ENCODE measurements around the gene GNG7.
"Not testable (repeated sequence)": the region's sequence is repeated elsewhere in the genome, so short reads cannot be mapped to it uniquely, and the experiment has no call there.

Gene GNG7

DNA sequence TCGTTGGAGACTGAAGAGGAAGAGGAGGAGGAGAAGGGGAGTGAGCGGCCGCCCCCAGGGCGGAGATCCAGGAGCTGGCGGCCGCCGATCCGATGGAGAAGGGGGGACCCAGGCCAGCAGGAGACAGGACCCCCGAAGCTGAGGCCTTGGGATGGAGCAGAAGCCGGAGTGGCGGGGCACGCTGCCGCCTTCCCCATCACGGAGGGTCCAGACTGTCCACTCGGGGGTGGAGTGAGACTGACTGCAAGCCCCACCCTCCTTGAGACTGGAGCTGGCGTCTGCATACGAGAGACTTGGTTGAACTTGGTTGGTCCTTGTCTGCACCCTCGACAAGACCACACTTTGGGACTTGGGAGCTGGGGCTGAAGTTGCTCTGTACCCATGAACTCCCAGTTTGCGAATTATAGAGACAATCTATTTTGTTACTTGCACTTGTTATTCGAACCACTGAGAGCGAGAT is 224.7 kb downstream of the GNG7 start:
- no peak for DNase-seq

- no peak for DNase-seq
Observed at GRCh38 chr19:2477141-2477710, 225.3 kb downstream of the GNG7 start.

DNA sequence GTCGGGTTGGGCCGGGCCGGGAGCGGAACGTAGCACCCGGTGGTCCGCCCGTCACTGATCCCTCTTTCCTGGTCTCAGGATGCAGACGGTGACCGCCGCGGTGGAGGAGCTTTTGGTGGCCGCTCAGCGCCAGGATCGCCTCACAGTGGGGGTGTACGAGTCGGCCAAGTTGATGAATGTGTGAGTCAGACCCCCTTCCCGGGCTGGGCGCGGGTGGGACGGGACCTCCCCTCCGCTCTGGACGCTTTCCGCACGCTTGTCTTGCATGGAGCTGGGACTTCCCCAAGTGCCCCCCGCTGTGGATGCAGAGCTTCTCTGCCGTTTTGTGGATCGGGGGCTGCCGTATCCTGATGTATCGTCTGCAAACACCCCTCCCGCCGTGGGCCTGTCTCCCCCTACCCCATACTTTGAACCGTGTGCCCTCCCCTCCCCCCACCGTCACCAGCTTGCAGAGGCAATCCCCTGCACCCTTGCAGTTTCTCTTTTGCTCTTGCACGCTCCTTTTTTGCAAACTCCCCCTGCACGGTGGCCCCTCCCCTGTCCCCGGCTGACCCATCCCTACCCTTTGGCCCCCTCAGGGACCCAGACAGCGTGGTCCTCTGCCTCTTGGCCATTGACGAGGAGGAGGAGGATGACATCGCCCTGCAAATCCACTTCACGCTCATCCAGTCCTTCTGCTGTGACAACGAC is 225.9 kb downstream of the GNG7 start:
- DNase-seq = peak; percentile 35

DNA sequence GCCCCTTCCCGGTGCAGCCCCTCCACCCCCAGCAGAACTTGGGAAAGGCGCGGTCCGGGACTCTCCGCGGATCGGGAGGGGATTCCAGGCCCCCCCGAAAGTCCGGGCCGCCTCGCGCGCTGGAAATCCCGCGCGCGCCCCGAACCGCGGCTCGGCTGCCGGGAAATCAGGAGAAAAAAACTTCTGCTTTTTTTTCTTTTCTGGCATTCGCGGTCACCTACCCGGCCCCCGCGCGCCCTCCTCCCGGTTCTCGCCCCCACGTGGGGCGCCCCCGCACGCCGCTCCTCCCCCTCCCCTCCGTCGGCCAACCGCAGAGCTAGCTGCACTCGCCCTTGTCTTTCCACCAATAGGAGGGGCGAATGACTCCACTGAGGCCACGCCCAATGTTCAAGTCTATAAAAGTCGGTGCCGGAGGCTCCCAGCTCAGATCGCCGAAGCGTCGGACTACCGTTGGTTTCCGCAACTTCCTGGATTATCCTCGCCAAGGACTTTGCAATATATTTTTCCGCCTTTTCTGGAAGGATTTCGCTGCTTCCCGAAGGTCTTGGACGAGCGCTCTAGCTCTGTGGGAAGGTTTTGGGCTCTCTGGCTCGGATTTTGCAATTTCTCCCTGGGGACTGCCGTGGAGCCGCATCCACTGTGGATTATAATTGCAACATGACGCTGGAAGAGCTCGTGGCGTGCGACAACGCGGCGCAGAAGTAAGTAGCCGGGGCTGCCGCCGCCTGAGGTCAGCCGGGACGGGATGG is 226.6 kb downstream of the GNG7 start, which contains the start of gene GADD45B:
Gene GADD45B, plus strand, starts transcription at position 426 of the 749 bp plus-strand sequence. Its CDS starts 232 bp downstream, at position 658.
- DNase-seq = peak; percentile 95

DNA sequence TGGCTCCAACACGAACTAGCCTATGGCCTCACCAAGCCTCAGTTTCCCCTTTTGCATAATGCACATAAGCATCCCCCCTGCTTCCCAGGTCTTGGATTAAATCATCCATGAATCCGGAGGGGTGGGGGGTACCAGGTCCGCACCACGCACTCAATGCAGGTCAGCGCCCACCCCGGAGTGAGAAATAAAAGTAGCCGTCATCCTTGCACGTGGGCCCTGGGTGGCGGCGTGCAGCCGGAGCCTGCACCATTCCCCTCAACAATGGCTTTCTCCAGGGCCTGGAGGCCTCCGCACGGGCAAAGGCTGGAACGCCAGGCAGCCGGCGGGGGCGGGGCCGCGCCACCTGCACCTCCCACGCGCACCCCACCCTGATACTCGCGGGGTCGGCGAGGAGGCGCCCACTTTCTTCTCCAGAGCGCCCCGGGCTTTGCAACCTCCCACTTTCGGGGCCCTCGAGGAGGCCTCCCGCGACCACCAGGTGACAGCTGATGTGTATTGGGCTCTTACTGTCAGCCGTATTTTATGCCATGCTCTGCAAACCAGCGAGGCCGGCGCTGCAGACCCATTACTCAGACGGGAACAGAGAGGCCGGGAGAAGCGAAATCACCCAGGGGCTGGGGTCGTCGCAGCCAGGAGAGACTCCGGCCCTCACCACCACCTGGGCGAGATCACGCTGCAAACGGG is 227.3 kb downstream of the GNG7 start:
- DNase-seq = peak; percentile 63

GRCh38 chr19:2474232-2475017 is 228.1 kb downstream of the GNG7 start:
- peak; percentile 88 for DNase-seq

DNA sequence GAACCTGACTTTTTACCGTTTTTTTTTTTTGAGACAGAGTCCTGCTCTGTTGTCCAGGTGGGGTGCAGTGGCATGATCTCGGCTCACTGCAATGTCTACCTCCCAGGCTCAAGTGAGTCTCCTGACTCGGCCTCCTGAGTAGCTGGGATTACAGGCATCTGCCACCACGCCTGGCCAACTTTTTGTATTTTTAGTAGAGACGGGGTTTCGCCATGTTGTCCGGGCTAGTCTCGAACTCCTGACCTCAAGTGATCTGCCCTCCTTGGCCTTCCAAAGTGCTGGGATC is 232.6 kb downstream of the GNG7 start:
- not testable (repeated sequence) for DNase-seq

DNA sequence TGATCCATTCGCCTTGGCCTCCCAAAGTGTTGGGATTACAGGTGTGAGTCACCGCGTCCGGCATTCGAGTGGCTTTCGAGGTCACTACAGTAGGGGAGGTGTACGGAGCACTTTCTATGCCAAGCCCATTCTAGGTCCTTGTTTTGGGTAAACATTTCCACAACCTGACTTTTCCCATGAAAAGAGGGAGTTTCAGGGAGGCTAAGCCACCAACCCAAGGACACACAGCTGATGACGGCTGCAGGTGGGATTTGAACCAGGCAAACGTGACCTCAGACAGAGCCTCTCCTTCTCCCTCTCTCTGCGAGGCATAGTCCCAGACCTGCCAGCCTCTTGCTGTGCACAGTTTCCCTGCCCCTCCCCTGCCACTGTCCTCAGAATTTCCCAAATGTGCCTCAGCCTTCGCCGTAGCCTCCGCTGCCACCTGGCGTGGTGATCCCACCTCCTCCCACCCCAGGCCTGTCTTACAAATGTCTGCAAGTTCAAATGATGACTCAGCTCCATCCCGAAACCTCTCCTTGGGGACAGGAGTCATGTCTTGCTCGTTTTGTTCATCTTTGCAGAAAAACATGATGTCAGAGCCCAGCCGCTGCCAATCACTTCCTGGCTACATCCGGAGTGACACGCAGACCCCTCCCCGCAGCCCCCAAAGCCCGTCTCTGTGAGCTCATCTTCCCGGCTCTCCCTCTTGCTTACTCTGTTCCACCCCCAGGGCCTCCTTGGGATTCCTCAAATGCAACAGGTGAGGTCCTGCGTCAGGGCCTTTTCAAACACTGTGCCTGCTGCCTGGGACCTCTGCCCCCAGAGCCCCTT is 233.2 kb downstream of the GNG7 start:
- peak; percentile 15 for DNase-seq

DNA sequence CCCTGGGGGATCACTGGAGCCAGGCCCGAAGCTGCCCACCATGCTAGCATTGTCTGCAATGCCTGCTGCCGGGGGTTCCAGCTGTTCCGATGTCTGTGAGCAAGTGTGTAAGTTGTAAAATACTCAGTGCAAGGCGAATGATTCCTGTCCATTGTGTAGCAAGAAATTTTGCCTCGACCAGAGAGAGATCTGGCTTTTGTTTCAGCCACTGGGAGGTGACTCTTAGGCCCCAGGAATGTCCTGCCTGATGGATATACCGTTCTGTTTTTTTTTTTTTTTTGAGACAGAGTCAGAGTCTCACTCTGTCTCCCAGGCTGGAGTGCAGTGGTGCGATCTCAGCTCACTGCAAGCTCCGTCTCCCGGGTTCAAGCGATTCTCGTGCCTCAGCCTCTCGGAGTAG is 233.9 kb downstream of the GNG7 start:
- DNase-seq = no peak

- DNase-seq = no peak
Observed at GRCh38 chr19:2464389-2464788, 238.1 kb downstream of the GNG7 start.

DNA sequence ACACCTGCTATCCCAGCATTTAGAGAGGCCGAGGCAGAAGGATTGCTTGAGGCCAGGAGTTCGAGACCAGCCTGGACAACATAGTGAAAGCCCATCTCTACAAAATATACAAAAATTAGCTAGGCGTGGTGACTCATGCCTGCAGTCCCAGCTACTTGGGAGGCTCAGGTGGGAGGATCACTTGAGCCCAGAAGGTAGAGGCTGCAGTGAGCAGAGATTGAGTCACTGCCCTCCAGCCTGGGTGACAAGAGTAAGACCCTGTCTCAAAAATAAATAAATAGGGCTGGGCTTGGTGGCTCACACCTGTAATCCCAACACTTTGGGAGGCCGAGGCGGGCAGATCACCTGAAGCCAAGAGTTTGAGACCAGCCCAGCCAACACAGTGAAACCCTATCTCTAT is 238.8 kb downstream of the GNG7 start:
- not testable (repeated sequence) for DNase-seq

GRCh38 chr19:2462635-2463421 is 239.7 kb downstream of the GNG7 start:
- no peak for DNase-seq

DNA sequence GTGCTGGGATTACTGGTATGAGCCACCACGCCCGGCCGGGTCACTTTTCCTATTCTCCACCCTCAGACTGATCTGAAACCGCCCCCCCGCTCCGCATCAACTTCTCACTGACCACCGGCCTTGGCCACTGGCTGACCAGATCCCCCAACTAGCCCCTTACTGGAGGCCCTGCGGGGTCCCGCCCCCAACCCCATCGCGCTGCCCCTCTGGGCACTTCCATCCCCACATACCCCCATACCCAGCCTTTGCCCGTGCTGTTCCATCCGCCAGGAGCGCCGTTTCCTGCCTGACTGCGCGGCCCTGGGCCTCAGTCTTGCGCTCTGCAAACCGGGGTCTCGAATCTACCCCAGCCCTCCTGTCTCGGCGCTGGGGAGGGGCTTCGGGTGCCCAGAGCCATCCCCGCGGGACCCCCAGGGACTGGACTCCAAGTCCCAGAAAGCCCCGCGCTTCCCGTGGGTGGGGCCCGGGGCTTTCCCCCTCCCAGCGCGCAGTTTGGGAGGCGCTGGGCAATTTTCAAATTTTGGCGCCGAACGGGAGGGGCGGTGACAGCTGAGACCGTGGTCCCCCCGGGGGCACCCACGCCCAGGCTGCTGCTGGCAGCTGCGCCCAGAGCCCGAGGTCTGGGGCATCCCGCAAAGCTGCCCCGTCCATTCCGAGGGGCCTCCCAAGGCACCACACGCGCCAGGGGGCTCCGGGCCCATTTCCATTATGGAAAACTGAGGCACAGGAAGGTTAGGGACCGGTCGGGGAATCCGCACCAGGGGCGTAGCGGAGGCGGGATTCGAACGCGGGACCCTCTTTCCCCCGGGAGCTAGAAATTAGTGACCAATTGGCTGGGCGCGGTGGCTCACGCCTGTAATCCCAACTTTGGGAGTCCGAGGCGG is 240.5 kb downstream of the GNG7 start:
- no peak for DNase-seq
